ENCODE data around the gene ZNF311. TPM values are rescaled to one million over a fixed set of nuclear protein-coding genes. Genes with fewer than 3 reads are reported as not detected.

Gene ZNF311
- total and polyA plus RNA-seq, 2 experiments from 2014 or later: 0.57 to 1.3 TPM

DNA sequence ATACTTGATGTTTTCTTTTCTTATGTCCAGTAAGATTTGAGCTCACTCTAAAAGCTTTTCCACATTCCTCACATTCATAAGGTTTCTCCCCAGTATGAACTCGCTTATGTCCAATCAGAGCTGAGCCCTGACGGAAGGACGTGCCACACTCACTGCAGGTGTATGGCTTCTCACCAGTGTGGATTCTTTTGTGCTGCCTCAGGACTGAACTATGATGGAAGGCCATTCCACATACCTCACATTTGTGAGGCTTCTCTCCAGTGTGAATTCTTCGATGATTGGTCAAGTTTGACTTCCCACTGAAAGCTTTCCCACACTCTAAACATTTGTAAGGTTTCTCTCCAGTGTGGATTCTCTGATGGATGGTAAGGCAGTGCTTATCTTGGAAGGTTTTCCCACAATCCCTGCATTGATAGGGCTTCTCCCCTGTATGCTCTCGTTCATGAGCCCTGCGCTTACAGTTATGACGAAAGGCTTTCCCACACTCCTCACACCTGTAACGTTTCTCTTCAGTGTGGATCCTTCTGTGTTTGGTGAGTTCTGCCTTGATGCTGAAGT is 9.9 kb downstream of the ZNF311 start:
- H3K27ac ChIP-seq: no peak overlapping the region
- H4K20me1 ChIP-seq (ENCODE audit: insufficient read depth, poor library complexity, severe bottlenecking): no peaks in the 10 kb centered on the region
- no peak overlapping the region for H3K4me2 ChIP-seq
- H3K4me3 ChIP-seq: no peak overlapping the region
- no peaks in the 10 kb centered on the region for H3K79me2 ChIP-seq
- 91% methylated on average over 8 of the region's 8 CpGs for WGBS (ENCODE audit: low lambda C conversion rate, missing lambda C conversion rate)
- H3K36me3 ChIP-seq (replicated peaks; ENCODE audit: insufficient read depth, low read depth): no peaks in the 10 kb centered on the region
- H2AFZ ChIP-seq: no peak overlapping the region
- H3K4me1 ChIP-seq (ENCODE audit: insufficient read depth): no peaks in the 10 kb centered on the region
- H3K9me2 ChIP-seq (replicated peaks; ENCODE audit: insufficient read depth): no peaks in the 10 kb centered on the region
- H3K9me3 ChIP-seq (ENCODE audit: low read depth): no peaks in the 10 kb centered on the region
- no peak for DNase-seq (ENCODE audit: low spot score)
- TF ChIP-seq, protein P1, sequence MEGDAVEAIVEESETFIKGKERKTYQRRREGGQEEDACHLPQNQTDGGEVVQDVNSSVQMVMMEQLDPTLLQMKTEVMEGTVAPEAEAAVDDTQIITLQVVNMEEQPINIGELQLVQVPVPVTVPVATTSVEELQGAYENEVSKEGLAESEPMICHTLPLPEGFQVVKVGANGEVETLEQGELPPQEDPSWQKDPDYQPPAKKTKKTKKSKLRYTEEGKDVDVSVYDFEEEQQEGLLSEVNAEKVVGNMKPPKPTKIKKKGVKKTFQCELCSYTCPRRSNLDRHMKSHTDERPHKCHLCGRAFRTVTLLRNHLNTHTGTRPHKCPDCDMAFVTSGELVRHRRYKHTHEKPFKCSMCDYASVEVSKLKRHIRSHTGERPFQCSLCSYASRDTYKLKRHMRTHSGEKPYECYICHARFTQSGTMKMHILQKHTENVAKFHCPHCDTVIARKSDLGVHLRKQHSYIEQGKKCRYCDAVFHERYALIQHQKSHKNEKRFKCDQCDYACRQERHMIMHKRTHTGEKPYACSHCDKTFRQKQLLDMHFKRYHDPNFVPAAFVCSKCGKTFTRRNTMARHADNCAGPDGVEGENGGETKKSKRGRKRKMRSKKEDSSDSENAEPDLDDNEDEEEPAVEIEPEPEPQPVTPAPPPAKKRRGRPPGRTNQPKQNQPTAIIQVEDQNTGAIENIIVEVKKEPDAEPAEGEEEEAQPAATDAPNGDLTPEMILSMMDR (IDR thresholded peaks at IDR 0.05; ENCODE audit: poor library complexity): no peak
- TF ChIP-seq EZH2phosphoT487 (IDR thresholded peaks at IDR 0.05; ENCODE audit: low read depth, severe bottlenecking, unreplicated experiment) (no peak), EZH2 (IDR thresholded peaks at IDR 0.05; ENCODE audit: borderline replicate concordance) (no peak)
- no peaks in the 10 kb centered on the region for H3K27me3 ChIP-seq

DNA sequence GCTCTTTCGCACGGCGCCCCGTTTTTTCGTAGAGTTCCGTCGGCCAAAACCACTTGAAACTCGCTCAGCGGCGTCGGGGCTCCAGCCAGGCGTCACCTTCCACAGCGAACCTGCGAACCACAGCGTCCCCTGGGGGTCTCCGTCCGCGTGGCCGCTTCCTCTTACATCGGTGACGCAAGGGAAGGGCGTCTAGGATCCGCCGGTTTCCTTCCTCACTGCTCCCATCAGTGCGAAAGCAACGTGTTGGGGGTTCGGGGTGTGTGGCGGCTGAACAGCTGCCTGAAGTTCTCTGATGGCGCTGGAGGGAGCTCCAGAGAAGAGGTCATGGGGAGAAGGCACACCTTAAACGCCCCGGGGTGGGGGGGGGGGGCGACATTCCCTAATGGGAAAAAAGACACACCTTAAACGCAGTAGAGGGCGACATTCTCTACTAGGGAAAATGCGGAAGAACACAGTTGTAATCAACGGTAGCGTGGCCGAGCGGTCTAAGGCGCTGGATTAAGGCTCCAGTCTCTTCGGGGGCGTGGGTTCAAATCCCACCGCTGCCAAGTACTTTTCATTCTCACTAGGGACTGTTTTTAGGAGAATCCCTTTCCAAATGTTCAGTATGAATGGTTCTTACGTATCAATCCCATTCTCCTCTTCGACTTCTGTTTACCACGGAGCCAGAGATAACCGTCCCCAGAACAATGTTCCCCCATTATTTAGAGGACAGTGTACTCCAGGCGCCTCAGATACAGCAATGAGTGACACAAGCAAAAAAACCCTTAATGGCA is 16.4 kb downstream of the ZNF311 start:
- H3K4me3 ChIP-seq: no peak overlapping the region
- peak overlapping the region; percentile 61 for H2AFZ ChIP-seq
- peak; percentile 90 for DNase-seq (ENCODE audit: low spot score)

DNA sequence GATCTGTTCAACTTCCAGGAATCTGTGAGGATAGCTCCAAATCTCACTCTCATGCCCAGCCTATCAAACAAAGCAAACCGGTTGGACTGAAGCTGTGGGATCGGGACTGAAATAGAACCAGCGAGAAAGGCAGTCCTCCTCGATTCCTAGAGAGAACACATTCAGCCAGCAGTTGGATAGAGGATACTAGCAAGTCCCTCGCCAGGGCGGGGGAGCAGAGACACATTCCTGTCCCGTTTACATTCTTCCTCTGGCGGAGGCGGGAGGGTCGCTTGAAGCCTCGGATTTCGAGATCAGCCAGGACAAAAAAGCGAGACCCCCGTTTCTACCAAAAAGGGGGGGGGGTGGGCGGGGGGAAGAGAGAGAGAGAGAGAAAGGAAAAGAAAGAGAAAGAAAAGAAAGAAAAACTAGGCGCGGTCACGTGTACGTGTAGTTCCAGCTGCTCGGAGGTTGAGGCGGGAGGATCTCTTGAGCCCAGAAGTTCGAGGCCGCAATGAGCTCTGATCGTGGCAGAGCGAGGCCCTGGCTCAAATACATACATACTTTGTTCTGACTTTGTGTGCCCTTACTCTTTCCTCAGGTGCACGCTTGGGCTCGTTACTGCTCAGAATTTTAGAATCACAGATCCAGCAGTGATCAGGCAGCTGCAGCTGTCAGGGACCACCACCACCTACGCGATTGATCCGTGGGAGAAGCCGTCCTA is 19.5 kb downstream of the ZNF311 start:
- Histone ChIP-seq H3K4me1 (ENCODE audit: insufficient read depth) (no peaks in the 10 kb centered on the region), H3K27me3 (no peaks in the 10 kb centered on the region), H3K36me3 (replicated peaks; ENCODE audit: insufficient read depth, low read depth) (no peaks in the 10 kb centered on the region), H3K79me2 (no peaks in the 10 kb centered on the region), H3K4me2 (peak overlapping the region; percentile 74), H3K9me3 (ENCODE audit: low read depth) (no peaks in the 10 kb centered on the region), H3K27ac (peak overlapping the region; percentile 86), H2AFZ (peak overlapping the region; percentile 88), H3K4me3 (peak overlapping the region; percentile 17), H4K20me1 (ENCODE audit: insufficient read depth, poor library complexity, severe bottlenecking) (no peaks in the 10 kb centered on the region), H3K9me2 (replicated peaks; ENCODE audit: insufficient read depth) (no peaks in the 10 kb centered on the region)
- peak; percentile 96 for DNase-seq (ENCODE audit: low spot score)
- 22% methylated on average over 25 of the region's 31 CpGs for WGBS (ENCODE audit: low lambda C conversion rate, missing lambda C conversion rate)
- TF ChIP-seq, protein P1 (IDR thresholded peaks at IDR 0.05; ENCODE audit: poor library complexity): no peak
- TF ChIP-seq EZH2 (IDR thresholded peaks at IDR 0.05; ENCODE audit: borderline replicate concordance) (no peak), EZH2phosphoT487 (IDR thresholded peaks at IDR 0.05; ENCODE audit: low read depth, severe bottlenecking, unreplicated experiment) (no peak)

More for the DNA sequence above, 16.4 kb downstream of the ZNF311 start:
- Histone ChIP-seq H3K9me3 (ENCODE audit: low read depth) (no peaks in the 10 kb centered on the region), H3K9me2 (replicated peaks; ENCODE audit: insufficient read depth) (no peaks in the 10 kb centered on the region), H3K4me2 (peak overlapping the region; percentile 66), H3K4me1 (ENCODE audit: insufficient read depth) (no peaks in the 10 kb centered on the region), H3K79me2 (no peaks in the 10 kb centered on the region), H3K36me3 (replicated peaks; ENCODE audit: insufficient read depth, low read depth) (no peaks in the 10 kb centered on the region), H4K20me1 (ENCODE audit: insufficient read depth, poor library complexity, severe bottlenecking) (no peaks in the 10 kb centered on the region), H3K27me3 (no peaks in the 10 kb centered on the region), H3K27ac (peak overlapping the region; percentile 52)
- TF ChIP-seq, protein P1 (IDR thresholded peaks at IDR 0.05; ENCODE audit: poor library complexity): peak; percentile 69
- no peak for TF ChIP-seq EZH2phosphoT487 (IDR thresholded peaks at IDR 0.05; ENCODE audit: low read depth, severe bottlenecking, unreplicated experiment)
- 11% methylated on average over 43 of the region's 48 CpGs for WGBS (ENCODE audit: low lambda C conversion rate, missing lambda C conversion rate)

Data from hepatocyte (in vitro differentiated cells).